ENCODE results near the gene SLC17A6.

The SLC17A6 gene

DNA sequence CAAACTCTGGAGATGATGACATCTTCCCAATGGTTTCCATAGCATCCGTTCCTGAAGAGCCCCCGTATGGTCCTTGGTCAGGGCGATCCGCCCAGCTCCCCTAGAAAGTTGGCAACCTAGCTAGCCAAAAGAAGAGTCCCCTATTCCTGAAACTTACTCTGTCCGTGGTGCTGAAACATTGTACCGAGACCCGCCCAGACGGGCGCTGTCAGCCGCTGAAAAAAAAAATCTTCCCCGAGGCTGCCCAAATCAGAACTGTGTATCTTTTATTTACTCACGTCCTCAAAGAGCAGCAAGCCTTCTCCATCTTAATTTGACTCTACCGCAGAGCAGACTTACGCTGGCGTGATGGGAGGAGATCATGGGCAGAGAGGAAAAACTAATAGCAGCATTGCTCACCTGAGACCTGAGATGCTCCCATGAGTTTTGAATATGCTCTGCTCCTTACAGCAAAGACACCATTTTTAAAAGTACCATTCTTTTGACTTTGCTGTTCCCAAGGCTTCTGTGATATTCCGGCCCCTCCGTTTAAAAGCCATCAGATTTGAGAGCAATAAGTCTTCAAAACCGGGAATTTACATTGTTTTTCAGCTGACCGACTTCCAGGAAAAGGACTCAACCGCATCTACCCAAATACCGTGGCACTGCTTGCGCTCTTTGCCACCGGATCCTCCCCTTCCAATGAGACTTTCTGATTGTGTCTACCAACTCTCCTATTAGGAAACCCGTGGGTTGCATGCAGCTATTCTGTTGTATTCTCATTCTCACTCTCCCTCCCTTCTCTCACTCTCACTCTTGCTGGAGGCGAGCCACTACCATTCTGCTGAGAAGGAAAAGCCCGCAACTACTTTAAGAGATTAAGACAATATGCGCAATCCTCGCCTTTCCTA lies at the start of gene SLC17A6:
TSS of gene SLC17A6 (plus strand) at position 786 of the 890 bp plus-strand sequence. CDS start 153 bp downstream, outside the sequence.
- H3K4me3 ChIP-seq (replicated peaks in 1 of 2; ENCODE audit: low read depth in 2 of 2, low read length in 2 of 2) = no peak within 1 kb of the TSS
- peak; percentile 24 to 47 for DNase-seq (ENCODE audit: low read depth in 2 of 2)
- TF ChIP-seq, protein P1, sequence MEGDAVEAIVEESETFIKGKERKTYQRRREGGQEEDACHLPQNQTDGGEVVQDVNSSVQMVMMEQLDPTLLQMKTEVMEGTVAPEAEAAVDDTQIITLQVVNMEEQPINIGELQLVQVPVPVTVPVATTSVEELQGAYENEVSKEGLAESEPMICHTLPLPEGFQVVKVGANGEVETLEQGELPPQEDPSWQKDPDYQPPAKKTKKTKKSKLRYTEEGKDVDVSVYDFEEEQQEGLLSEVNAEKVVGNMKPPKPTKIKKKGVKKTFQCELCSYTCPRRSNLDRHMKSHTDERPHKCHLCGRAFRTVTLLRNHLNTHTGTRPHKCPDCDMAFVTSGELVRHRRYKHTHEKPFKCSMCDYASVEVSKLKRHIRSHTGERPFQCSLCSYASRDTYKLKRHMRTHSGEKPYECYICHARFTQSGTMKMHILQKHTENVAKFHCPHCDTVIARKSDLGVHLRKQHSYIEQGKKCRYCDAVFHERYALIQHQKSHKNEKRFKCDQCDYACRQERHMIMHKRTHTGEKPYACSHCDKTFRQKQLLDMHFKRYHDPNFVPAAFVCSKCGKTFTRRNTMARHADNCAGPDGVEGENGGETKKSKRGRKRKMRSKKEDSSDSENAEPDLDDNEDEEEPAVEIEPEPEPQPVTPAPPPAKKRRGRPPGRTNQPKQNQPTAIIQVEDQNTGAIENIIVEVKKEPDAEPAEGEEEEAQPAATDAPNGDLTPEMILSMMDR (IDR thresholded peaks at IDR 0.05; ENCODE audit: low read depth, low read length) = no peak

DNA sequence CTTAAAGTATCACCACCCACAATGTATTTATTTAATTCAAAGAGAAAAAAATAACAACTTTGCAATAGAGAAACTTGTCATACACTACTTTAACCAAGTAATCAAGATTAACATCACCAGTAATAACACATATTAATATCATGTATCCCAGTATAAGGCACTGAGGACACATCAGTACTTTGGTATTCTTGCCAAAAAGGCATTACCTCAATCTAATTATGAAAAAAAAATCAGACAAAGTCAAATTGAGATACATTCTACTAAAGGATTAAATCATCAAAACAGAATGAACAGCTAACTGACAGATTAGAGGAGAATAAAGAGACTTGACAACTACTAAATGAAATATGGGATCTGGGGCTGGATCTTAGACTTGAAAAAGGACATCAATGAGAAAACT lies 35.8 kb upstream of the SLC17A6 start:
- H3K4me3 ChIP-seq (replicated peaks in 1 of 2; ENCODE audit: low read depth in 2 of 2, low read length in 2 of 2) = no peak overlapping the region
- TF ChIP-seq, protein P1 (IDR thresholded peaks at IDR 0.05; ENCODE audit: low read depth, low read length) = no peak
- DNase-seq (ENCODE audit: low read depth in 2 of 2) = no peak

DNA sequence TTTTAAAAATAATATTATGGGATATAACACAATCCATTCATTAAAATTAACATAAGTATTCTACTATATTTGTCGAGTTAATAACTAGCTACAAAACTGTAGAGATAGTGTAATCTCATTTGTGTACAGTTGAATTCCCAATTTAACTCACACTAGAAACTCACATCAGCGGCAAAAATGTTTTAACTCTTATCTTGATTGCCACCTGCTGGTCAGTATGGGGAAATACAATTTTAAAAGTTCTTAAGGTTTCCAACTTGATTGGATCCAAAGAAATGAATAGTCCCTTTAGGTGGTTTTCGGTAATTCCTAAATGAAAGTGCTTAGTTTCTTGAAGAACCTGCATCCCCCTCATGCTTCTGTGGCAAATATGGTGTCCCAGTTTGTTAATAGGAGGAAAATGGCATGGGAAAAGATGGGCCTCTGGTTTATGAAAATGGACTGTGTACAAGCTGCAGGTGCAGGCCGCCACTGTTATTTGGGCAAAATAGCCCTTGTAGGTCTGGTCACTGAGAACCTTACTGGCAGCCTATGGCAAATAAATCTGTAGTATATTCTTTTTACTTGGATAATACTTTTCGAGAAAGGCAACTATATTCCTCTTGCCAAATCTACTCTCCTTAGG lies 33.7 kb upstream of the SLC17A6 start:
- TF ChIP-seq, protein P1 (IDR thresholded peaks at IDR 0.05; ENCODE audit: low read depth, low read length) = peak; percentile 46
- peak; percentile 54 to 60 for DNase-seq (ENCODE audit: low read depth in 2 of 2)
- H3K4me3 ChIP-seq (replicated peaks in 1 of 2; ENCODE audit: low read depth in 2 of 2, low read length in 2 of 2) = no peak overlapping the region

DNA sequence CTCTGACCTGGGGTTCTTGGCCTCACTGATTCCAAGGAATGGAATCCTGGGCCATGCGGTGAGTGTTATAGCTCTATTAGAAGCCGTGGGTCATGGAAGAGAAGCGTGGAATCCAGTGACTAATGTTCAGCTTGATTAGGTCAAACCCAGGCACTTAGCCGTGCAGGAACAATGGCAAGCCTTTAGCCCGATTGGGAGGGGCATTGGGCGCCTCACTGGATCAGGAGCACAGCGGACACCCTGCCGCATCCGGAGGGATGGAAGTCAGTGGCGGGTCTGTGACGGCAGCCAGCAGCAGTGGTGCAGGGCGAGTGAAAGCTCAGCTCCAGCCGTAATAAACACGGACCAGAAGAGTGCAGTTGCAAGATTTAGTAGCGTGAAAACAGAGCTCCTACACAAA lies 20.5 kb upstream of the SLC17A6 start:
- H3K4me3 ChIP-seq (replicated peaks in 1 of 2; ENCODE audit: low read depth in 2 of 2, low read length in 2 of 2) = no peak overlapping the region
- TF ChIP-seq, protein P1 (IDR thresholded peaks at IDR 0.05; ENCODE audit: low read depth, low read length) = no peak
- DNase-seq (ENCODE audit: low read depth in 2 of 2) = no peak

DNA sequence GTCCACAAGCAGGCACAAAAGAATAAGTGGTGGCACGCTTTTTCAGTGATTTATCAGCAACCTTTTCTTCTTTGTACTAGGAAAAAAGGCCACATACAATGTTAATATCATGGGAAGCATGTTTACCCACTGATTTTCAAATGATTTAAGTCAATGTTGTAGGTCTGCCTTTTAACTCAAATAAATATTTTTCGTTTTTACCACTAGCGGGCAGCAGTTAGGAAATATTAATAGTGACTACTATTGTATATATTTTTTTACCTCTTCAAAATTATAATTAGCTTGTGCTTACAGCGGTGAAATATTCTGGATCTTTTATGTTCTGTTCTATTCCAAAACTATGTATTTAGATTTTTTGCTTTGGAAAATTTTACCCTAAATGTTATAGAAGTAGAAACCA lies 6.4 kb upstream of the SLC17A6 start:
- no peak overlapping the region for H3K4me3 ChIP-seq (replicated peaks in 1 of 2; ENCODE audit: low read depth in 2 of 2, low read length in 2 of 2)
- no peak for DNase-seq (ENCODE audit: low read depth in 2 of 2)
- TF ChIP-seq, protein P1 (IDR thresholded peaks at IDR 0.05; ENCODE audit: low read depth, low read length) = no peak

DNA sequence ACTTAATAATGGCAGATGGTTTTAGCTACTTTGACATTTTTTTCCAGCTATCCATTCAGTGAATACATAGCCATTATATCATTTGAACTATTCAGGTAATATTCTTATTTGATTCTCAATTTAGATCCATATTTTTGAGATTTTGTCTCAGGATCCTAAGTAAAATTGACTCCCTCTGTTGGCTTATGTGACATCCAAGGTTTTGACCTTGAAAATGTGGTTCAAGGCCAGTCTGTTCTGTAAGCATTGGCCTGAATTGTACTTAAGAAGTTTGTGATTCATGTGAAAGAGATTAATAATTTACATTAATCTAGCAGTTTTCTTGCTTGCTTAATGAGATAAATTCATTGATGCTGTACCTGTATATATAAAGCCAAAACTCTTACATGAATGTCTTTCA lies 1.6 kb upstream of the SLC17A6 start:
- no peak overlapping the region for H3K4me3 ChIP-seq (replicated peaks in 1 of 2; ENCODE audit: low read depth in 2 of 2, low read length in 2 of 2)
- no peak for DNase-seq (ENCODE audit: low read depth in 2 of 2)
- TF ChIP-seq, protein P1 (IDR thresholded peaks at IDR 0.05; ENCODE audit: low read depth, low read length) = no peak
